Naive B cell (primary cell): Measurements from ENCODE around the gene NCAPD2. TPM values are rescaled to one million over a fixed set of nuclear protein-coding genes. Genes with fewer than 3 reads are reported as not detected.
"Not testable (repeated sequence)": the region's sequence is repeated elsewhere in the genome, so short reads cannot be mapped to it uniquely, and the experiment has no call there.

Source experiments
- ATAC-seq, 2 donors: fragments of 150-1000 bp; cut with Tn5 transposase; 2 replicates each; pipeline ENCODE4 v1.10.0; 2021; ENCODE audit warnings: low read depth in 2 of 2, mild to moderate bottlenecking in 2 of 2, moderate library complexity in 2 of 2
- DNase-seq: peaks from one replicate; pipeline ENCODE4 v3.0.0; 2022
- H3K27ac Mint-ChIP-seq, 6 donors: one replicate each; pipeline ENCODE4 v1.8.0; 2020 to 2022; ENCODE audit warnings: mild to moderate bottlenecking in 6 of 6, mixed read lengths in 6 of 6, moderate library complexity in 5 of 6, inconsistent platforms in 2 of 6
- H3K27me3 Mint-ChIP-seq, 3 donors: one replicate each; pipeline ENCODE4 v1.8.0; 2021 to 2022; ENCODE audit warnings: mixed read lengths in 3 of 3, mild to moderate bottlenecking in 1 of 3
- H3K36me3 Mint-ChIP-seq, 2 donors: one replicate each; pipeline ENCODE4 v1.8.0; 2020 to 2022; ENCODE audit warnings: mixed read lengths in 2 of 2, inconsistent platforms in 1 of 2, mild to moderate bottlenecking in 1 of 2
- H3K4me1 Mint-ChIP-seq, 3 donors: one replicate each; pipeline ENCODE4 v1.8.0; 2020 to 2022; ENCODE audit warnings: mixed read lengths in 3 of 3, inconsistent platforms in 1 of 3, mild to moderate bottlenecking in 1 of 3, moderate library complexity in 1 of 3
- H3K4me3 Mint-ChIP-seq, 8 donors: one replicate each; pipeline ENCODE4 v1.8.0; 2020 to 2022; ENCODE audit warnings: mild to moderate bottlenecking in 8 of 8, mixed read lengths in 8 of 8, moderate library complexity in 8 of 8, inconsistent platforms in 2 of 8
- H3K9me3 Mint-ChIP-seq, 7 donors: one replicate each; pipeline ENCODE4 v1.8.0; 2020 to 2022; ENCODE audit warnings: mixed read lengths in 7 of 7, mild to moderate bottlenecking in 5 of 7, inconsistent platforms in 2 of 7, moderate library complexity in 1 of 7
- polyA plus RNA-seq, 6 donors: library from polyadenylated mRNA; unstranded; fragments of 300-500 nt; fragmentation: Illumina TruSeq; gene quantifications; one replicate each; pipeline ENCODE4 v1.2.3, GENCODE V29; 2021; ENCODE audit warnings: low read depth in 6 of 6

The NCAPD2 gene
- polyA plus RNA-seq, 6 donors from 2014 or later, result 13.3 to 25.5 (median 17.8) TPM

GRCh38 chr12:6556857-6557256, 63.0 kb downstream of the NCAPD2 start:
- H3K4me1 Mint-ChIP-seq, result peaks cover 22 to 40% (median 35%) of the 10 kb centered on the region in 3 donors
- no peaks in the 10 kb centered on the region for H3K36me3 Mint-ChIP-seq

DNA sequence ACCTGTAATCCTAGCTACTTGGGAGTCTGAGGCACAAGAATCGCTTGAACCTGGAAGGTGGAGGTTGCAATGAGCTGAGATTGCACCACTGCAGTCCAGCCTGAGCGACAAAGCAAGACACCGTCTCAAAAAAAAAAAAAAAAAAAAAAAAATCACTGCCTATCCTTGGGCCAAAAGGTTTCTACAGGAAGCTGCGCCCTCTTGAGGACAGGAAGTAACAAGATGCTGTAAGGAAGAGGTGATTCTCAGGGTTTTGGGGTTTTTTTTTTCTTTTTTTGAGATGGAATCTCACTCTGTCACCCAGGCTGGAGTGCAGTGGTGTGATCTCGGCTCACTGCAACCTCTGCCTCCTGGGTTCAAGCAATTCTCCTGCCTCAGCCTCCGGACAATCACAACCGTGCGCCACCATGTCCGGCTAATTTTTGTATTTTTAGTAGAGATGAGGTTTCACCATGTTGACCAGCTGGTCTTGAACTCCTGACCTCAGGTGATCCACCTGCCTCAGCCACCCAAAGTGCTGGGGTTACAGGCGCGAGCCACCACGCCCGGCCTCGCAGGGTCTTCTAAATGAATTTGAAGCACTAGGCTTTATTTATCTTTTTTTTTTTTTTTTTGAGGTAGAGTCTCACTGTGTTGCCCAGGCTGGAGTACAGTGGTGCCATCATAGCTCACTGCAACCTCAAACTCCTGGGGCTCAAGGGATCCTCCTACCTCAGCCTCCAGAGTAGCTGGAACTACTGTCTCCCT, 64.3 kb downstream of the NCAPD2 start:
- H3K36me3 Mint-ChIP-seq, ATAC-seq, H3K27me3 Mint-ChIP-seq, H3K9me3 Mint-ChIP-seq: not testable (repeated sequence)
- Mint-ChIP-seq H3K4me3 (peak overlapping the region in 1 of 8 donors; percentile 94), H3K27ac (peak overlapping the region in 2 of 6 donors; percentile 24 to 44), H3K4me1 (peaks cover 14 to 35% (median 25%) of the 10 kb centered on the region in 3 donors)
- DNase-seq, result peak; percentile 27

More at GRCh38 chr12:6556857-6557256, 63.0 kb downstream of the NCAPD2 start:
- peak overlapping the region; percentile 83 to 96 (median 93) for H3K4me3 Mint-ChIP-seq
- no peaks in the 10 kb centered on the region for H3K9me3 Mint-ChIP-seq
- DNase-seq, result no peak
- H3K27me3 Mint-ChIP-seq, result no peaks in the 10 kb centered on the region
- H3K27ac Mint-ChIP-seq, result peak overlapping the region in 2 of 6 donors; percentile 37 to 82
- no peak for ATAC-seq

DNA sequence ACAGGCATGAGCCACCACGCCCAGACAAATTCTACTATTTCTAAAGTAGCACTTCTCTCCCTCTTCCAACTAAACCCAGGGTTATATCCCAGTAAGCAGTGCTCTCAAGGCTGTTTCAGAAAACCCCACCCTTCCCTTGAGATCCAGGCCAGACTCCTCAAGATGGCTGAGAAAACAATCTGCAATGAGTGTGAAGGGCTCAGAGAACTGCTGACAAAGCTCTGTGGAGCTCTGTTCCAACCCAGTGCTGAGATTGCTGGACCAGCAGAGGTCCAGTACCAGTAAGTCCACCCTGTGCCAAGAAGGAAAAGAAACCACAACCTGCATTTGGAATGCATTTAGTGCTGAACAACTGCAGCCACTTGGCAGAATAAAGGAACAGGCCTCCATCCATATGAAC, 65.6 kb downstream of the NCAPD2 start:
- ATAC-seq (no peak), DNase-seq (no peak)
- Mint-ChIP-seq H3K27ac (peak overlapping the region in 1 of 6 donors; percentile 53), H3K4me1 (peaks cover 14 to 29% (median 24%) of the 10 kb centered on the region in 3 donors), H3K4me3 (peak overlapping the region in 1 of 8 donors; percentile 47), H3K9me3 (no peaks in the 10 kb centered on the region), H3K27me3 (no peaks in the 10 kb centered on the region), H3K36me3 (no peaks in the 10 kb centered on the region)

DNA sequence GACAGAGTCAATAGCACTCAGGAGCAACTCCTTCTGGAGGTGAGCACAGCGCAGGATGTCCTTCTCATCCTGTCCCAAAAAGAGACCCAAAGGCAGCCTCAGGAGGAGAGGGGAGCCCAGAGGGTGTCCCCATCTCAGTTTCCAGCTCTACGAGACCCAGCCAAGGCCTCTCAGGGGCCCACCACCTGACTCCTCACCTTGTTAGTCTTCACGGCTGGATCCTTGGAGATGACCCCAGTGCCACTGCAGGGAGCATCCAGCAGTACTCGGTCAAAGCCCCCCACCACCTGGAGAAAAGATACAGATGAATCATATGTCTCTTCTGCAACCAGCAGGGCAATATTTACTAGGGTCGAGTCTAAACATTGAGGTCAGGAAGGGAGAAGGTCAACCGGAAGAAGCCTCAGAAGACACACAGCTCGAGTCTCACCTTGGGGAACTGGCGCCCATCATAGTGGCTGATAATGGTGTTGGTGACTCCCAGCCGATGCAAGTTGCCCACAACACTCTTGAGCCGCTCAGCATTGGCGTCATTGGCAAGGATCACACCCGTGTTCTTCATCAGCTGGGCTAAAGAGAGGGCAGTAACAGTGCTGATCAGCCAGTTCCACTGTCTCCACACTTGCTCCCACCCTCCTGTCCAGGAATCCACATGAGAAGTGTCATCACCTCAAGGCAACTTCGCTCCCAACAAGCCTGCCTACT, 66.8 kb downstream of the NCAPD2 start:
- no peaks in the 10 kb centered on the region for H3K36me3 Mint-ChIP-seq
- no peaks in the 10 kb centered on the region for H3K27me3 Mint-ChIP-seq
- peak overlapping the region in 2 of 6 donors; percentile 34 to 58 for H3K27ac Mint-ChIP-seq
- no peak for DNase-seq
- ATAC-seq, result no peak
- H3K4me1 Mint-ChIP-seq, result peaks cover 7 to 25% (median 16%) of the 10 kb centered on the region in 3 donors
- H3K9me3 Mint-ChIP-seq, result no peaks in the 10 kb centered on the region
- H3K4me3 Mint-ChIP-seq, result peak overlapping the region in 1 of 8 donors; percentile 30

- Mint-ChIP-seq H3K4me3 (peak overlapping the region in 1 of 8 donors; percentile 43), H3K27me3 (no peaks in the 10 kb centered on the region), H3K4me1 (peaks cover 14 to 37% (median 30%) of the 10 kb centered on the region in 3 donors), H3K27ac (no peak overlapping the region), H3K36me3 (peaks cover 6 to 7% of the 10 kb centered on the region in 2 donors), H3K9me3 (no peaks in the 10 kb centered on the region)
- DNase-seq (no peak), ATAC-seq (no peak)
These were observed 69.0 kb downstream of the NCAPD2 start for GRCh38 chr12:6562881-6563280.

GRCh38 chr12:6563448-6564050, 69.6 kb downstream of the NCAPD2 start:
- Mint-ChIP-seq H3K4me3 (peak overlapping the region in 2 of 8 donors; percentile 12 to 73), H3K36me3 (peaks cover 6 to 7% of the 10 kb centered on the region in 2 donors)
- ATAC-seq, result peak in 1 of 2 donors; percentile 21

DNA sequence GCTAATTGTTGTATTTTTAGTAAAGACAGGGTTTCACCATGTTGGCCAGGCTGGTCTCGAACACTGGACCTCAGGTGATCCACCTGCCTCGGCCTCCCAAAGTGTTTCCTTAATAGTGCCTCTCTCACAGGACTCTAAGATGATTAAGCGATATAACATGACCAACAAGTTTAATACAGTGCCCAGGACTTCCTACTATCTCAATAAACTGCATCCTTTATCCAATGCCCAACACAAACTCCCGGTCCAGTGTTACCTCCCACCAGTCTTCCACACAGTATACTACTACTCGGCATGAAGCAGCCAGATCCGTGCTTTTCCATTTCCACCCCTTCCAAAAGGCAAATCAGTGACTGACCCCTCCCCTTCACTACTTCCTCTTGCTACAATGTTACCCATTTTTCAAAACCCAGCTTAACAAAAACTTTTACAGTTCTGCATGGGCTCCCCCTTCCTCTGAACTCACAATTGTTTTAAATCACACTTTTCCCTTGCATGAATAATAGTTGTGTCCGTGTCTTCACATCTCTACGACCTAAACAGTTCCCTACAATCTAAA, 73.3 kb downstream of the NCAPD2 start:
- peak overlapping the region; percentile 91 to 99 (median 96) for H3K27ac Mint-ChIP-seq
- peaks cover 30 to 55% (median 48%) of the 10 kb centered on the region in 3 donors for H3K4me1 Mint-ChIP-seq
- H3K9me3 Mint-ChIP-seq, result no peaks in the 10 kb centered on the region
- H3K36me3 Mint-ChIP-seq, result peaks cover 13 to 14% of the 10 kb centered on the region in 2 donors
- no peaks in the 10 kb centered on the region for H3K27me3 Mint-ChIP-seq
- ATAC-seq (no peak), DNase-seq (no peak)
- peak overlapping the region; percentile 92 to 100 (median 100) for H3K4me3 Mint-ChIP-seq

More at GRCh38 chr12:6563448-6564050, 69.6 kb downstream of the NCAPD2 start:
- no peaks in the 10 kb centered on the region for H3K27me3 Mint-ChIP-seq
- H3K27ac Mint-ChIP-seq, result no peak overlapping the region
- H3K4me1 Mint-ChIP-seq, result peaks cover 20 to 38% (median 35%) of the 10 kb centered on the region in 3 donors
- no peaks in the 10 kb centered on the region for H3K9me3 Mint-ChIP-seq
- peak; percentile 53 for DNase-seq

GRCh38 chr12:6569312-6569711, 75.4 kb downstream of the NCAPD2 start:
- Mint-ChIP-seq H3K4me1 (peaks cover 23 to 46% (median 40%) of the 10 kb centered on the region in 3 donors), H3K27ac (peak overlapping the region in 3 of 6 donors; percentile 83 to 98 (median 94)), H3K9me3 (no peaks in the 10 kb centered on the region), H3K36me3 (peaks cover 14 to 19% of the 10 kb centered on the region in 2 donors), H3K4me3 (peak overlapping the region; percentile 47 to 100 (median 84)), H3K27me3 (no peaks in the 10 kb centered on the region)
- ATAC-seq (no peak), DNase-seq (no peak)

DNA sequence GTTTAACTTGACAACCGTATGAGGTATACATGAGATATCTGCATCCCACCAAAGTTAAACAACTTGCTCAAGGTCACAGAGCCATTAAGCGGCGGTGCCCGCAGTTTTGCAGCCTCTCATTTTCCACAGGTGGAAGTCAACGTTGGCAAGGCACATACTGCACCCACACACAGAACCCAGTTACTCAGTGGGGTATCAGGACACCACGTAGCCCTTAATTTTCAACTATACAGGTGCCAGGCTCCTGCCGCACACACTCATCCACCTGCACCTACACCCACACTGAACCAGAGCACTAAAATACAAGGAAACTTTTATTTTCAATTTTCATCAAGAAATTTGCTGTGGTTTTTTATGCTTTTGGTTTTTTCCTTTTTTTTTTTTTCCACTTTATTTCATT, 75.9 kb downstream of the NCAPD2 start:
- Mint-ChIP-seq H3K36me3 (peaks cover 14 to 21% of the 10 kb centered on the region in 2 donors), H3K9me3 (no peaks in the 10 kb centered on the region), H3K27ac (peak overlapping the region in 3 of 6 donors; percentile 3 to 94 (median 83)), H3K27me3 (no peaks in the 10 kb centered on the region), H3K4me3 (peak overlapping the region; percentile 29 to 100 (median 74)), H3K4me1 (peaks cover 23 to 45% (median 40%) of the 10 kb centered on the region in 3 donors)
- no peak for DNase-seq
- no peak for ATAC-seq

DNA sequence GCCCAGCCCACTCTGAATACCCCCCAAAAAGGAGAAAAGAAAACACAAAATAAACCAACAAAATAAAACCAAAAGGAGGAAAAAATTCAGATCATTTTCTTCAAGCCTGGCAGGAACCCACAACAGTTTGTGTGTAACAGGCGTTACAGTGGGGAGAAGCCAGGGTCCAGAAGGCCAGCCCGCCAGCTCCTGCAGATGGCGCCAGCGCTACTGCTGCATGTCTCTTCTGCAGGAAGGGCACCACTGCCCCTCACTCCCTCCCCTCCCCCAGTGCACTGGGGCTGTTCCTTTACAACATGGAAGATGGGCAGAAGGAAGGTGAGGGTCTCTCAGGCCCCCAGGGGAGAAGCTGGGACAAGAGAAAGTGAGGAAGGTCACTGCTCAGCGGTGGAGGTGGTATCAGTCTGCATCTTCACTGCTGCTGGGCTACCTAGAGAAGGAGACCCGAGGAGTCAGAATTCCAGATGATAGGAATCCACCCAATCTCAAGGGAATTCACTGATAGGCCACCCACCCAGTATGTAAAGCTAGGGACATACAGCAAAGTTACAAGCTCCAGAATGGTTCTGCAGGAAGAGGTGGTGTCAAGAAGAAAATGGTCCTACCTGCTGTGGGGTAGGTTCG, 76.5 kb downstream of the NCAPD2 start:
- Mint-ChIP-seq H3K27me3 (no peaks in the 10 kb centered on the region), H3K36me3 (peaks cover 15 to 22% of the 10 kb centered on the region in 2 donors), H3K9me3 (no peaks in the 10 kb centered on the region), H3K27ac (peak overlapping the region in 3 of 6 donors; percentile 40 to 94 (median 78)), H3K4me1 (peaks cover 23 to 45% (median 40%) of the 10 kb centered on the region in 3 donors), H3K4me3 (peak overlapping the region in 7 of 8 donors; percentile 12 to 94 (median 74))
- DNase-seq (peak; percentile 31), ATAC-seq (peak; percentile 14 to 15)

DNA sequence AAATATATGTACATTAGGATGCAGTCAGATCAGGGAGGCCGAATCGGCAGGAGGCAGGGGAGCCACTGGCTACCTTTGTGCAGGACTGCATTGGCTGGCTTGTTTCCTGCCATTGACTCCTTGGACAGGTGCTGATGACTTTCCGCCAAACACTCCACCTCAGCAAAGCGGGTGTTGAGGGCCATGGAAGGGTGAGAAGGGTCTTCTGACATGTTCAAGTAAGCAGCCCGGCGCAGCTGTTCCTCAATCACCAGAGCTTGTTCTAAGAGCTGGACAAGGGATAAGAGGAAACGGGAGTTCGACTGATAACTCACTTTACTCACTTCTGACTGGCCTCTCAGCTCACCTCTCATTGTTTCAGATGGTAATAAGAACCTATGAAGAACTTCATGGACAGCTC, 79.1 kb downstream of the NCAPD2 start:
- Mint-ChIP-seq H3K4me1 (peaks cover 17 to 21% (median 19%) of the 10 kb centered on the region in 3 donors), H3K4me3 (peak overlapping the region in 1 of 8 donors; percentile 52), H3K36me3 (peaks cover 21 to 28% of the 10 kb centered on the region in 2 donors), H3K9me3 (no peaks in the 10 kb centered on the region), H3K27ac (peak overlapping the region in 3 of 6 donors; percentile 17 to 60 (median 32)), H3K27me3 (no peaks in the 10 kb centered on the region)
- ATAC-seq, result no peak
- DNase-seq, result no peak

DNA sequence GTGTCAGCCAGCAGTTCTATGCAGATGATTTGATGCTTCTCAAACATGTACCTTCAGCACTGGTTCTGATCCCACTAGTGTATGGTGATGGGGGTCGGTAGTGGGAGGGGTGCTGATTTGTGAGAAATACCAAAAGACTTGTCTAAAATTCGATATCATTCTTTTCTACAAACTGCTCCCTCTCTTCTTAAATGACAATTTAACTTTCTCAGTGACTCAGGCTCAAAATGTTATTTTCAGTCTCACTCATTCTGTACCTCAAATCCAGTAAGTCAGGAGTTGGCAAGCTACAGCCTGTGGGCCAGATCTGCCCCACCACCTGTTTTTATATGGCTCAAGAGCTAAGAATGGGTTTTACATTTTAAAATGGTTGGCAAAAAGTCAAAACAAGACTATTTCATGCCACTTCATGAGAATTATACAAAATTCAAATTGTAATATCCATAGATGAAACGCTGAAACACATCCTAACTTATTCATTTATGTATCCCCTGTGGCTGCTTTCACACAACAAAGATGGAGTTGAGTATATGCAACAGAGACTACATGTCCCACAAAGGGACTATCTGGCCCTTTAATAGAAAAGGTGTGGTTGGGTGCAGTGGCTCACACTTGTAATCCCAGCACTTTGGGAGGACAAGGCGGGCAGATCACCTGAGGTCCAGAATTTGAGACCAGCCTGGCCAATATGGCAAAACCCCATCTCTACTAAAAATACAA, 80.8 kb downstream of the NCAPD2 start:
- H3K36me3 Mint-ChIP-seq, result peaks cover 27 to 36% of the 10 kb centered on the region in 2 donors

More for the DNA sequence above, 80.8 kb downstream of the NCAPD2 start:
- no peaks in the 10 kb centered on the region for H3K9me3 Mint-ChIP-seq
- peaks cover 10 to 17% (median 15%) of the 10 kb centered on the region in 3 donors for H3K4me1 Mint-ChIP-seq
- no peak for DNase-seq
- ATAC-seq, result no peak
- no peaks in the 10 kb centered on the region for H3K27me3 Mint-ChIP-seq
- H3K27ac Mint-ChIP-seq, result peak overlapping the region in 1 of 6 donors; percentile 81
- no peak overlapping the region for H3K4me3 Mint-ChIP-seq
